Breast epithelium (tissue), 3 donors: Measurements from ENCODE around the gene NAP1L5.

Source experiments
- POLR2A ChIP-seq: fragments of 450-650 bp; IDR thresholded peaks from one replicate; pipeline ENCODE4 v1.6.1; 2016; ENCODE audit warnings: antibody characterized with exemption, mild to moderate bottlenecking, moderate library complexity
- TF ChIP-seq, protein P1 (sequence below), 3 donors: fragments of 450-650 bp; IDR thresholded peaks; one replicate each; pipeline ENCODE4 v1.5.1; 2016 to 2017; ENCODE audit warnings: antibody characterized with exemption in 3 of 3, mild to moderate bottlenecking in 3 of 3, moderate library complexity in 3 of 3

DNA sequence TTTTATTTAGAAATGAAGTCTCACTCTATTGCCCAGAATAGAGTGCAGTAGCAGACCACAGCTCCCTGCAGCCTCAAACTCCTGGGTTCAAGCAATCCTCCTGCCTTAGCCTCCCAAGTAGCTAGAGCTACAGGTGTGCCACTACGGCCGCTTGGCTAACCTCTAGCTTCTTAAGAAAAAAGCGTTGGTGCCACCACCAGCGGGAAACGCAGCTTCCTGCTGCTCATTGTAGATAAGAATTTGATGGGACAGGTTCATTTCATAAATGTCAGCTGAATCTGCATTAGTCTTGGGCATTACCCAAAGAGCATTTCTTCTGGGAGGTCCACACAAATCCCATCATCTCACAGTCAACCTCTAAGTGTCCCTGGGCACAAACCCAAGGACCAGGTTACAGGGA, 33.2 kb upstream of the NAP1L5 start:
- TF ChIP-seq, protein P1, sequence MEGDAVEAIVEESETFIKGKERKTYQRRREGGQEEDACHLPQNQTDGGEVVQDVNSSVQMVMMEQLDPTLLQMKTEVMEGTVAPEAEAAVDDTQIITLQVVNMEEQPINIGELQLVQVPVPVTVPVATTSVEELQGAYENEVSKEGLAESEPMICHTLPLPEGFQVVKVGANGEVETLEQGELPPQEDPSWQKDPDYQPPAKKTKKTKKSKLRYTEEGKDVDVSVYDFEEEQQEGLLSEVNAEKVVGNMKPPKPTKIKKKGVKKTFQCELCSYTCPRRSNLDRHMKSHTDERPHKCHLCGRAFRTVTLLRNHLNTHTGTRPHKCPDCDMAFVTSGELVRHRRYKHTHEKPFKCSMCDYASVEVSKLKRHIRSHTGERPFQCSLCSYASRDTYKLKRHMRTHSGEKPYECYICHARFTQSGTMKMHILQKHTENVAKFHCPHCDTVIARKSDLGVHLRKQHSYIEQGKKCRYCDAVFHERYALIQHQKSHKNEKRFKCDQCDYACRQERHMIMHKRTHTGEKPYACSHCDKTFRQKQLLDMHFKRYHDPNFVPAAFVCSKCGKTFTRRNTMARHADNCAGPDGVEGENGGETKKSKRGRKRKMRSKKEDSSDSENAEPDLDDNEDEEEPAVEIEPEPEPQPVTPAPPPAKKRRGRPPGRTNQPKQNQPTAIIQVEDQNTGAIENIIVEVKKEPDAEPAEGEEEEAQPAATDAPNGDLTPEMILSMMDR (IDR thresholded peaks at IDR 0.05): no peak
- TF ChIP-seq POLR2A: no peak
